SK-N-SH treated with all-trans-retinoic acid at 6 μM for 48 hours (cell line): ENCODE data around the gene PPM1D.
A peak's percentile ranks its signal among the peaks of the same experiment; 100 is the strongest.
"Not testable (repeated sequence)": the region's sequence is repeated elsewhere in the genome, so short reads cannot be mapped to it uniquely, and the experiment has no call there.

Source experiments
- ATAC-seq: fragments of 200-7000 bp; cut with Tn5 transposase; 3 replicates; pipeline ENCODE4 v1.9.1; 2020; ENCODE audit warnings: mild to moderate bottlenecking, moderate library complexity
- ARNTL ChIP-seq: fragments of 450-650 bp; formaldehyde crosslinking; IDR thresholded peaks from 2 replicates; pipeline ENCODE4 v1.5.0; 2020; ENCODE audit warnings: low read depth, mild to moderate bottlenecking, moderate library complexity, borderline replicate concordance
- BACH2 ChIP-seq: fragments of 250-450 bp; sonication (Bioruptor Pico); IDR thresholded peaks from 2 replicates; pipeline ENCODE4 v1.9.0; 2021; ENCODE audit warnings: mild to moderate bottlenecking, borderline replicate concordance
- CREB5 ChIP-seq: fragments of 250-450 bp; sonication (Bioruptor Pico); IDR thresholded peaks from 2 replicates; pipeline ENCODE4 v1.5.1; 2020; ENCODE audit warnings: low read depth, mild to moderate bottlenecking, moderate library complexity
- CSRNP3 ChIP-seq: fragments of 250-450 bp; sonication (Bioruptor Pico); IDR thresholded peaks from 2 replicates; pipeline ENCODE4 v1.5.1; 2021; ENCODE audit warnings: mild to moderate bottlenecking, moderate library complexity
- ESRRG ChIP-seq: fragments of 250-450 bp; sonication (Bioruptor Pico); IDR thresholded peaks from 2 replicates; pipeline ENCODE4 v1.6.1; 2021; ENCODE audit warnings: mild to moderate bottlenecking
- GLIS3 ChIP-seq: fragments of 250-450 bp; sonication (Bioruptor Pico); IDR thresholded peaks from 2 replicates; pipeline ENCODE4 v1.5.0; 2020; ENCODE audit warnings: mild to moderate bottlenecking, moderate library complexity
- ISL1 ChIP-seq: fragments of 250-450 bp; sonication (Bioruptor Pico); IDR thresholded peaks from 2 replicates; pipeline ENCODE4 v2.1.2; 2022; ENCODE audit warnings: mild to moderate bottlenecking, moderate library complexity
- OSR1 ChIP-seq: fragments of 250-450 bp; sonication (Bioruptor Pico); IDR thresholded peaks from 2 replicates; pipeline ENCODE4 v1.8.0; 2022; ENCODE audit warnings: moderate library complexity, mild to moderate bottlenecking, inconsistent platforms
- PATZ1 ChIP-seq: fragments of 250-450 bp; sonication (Bioruptor Pico); IDR thresholded peaks from 2 replicates; pipeline ENCODE4 v1.8.0; 2020; ENCODE audit warnings: mild to moderate bottlenecking, moderate library complexity, borderline replicate concordance
- POU6F1 ChIP-seq: fragments of 250-450 bp; sonication (Bioruptor Pico); IDR thresholded peaks from 2 replicates; pipeline ENCODE4 v1.8.0; 2021; ENCODE audit warnings: low read depth, mild to moderate bottlenecking, moderate library complexity, borderline replicate concordance
- PPARA ChIP-seq: fragments of 250-450 bp; sonication (Bioruptor Pico); IDR thresholded peaks from 2 replicates; pipeline ENCODE4 v1.5.0; 2020; ENCODE audit warnings: mild to moderate bottlenecking, borderline replicate concordance
- SNAI2 ChIP-seq: fragments of 250-450 bp; sonication (Bioruptor Pico); IDR thresholded peaks from 2 replicates; pipeline ENCODE4 v1.5.0; 2020; ENCODE audit warnings: mild to moderate bottlenecking, moderate library complexity
- TCF4 ChIP-seq: fragments of 250-450 bp; sonication (Bioruptor Pico); IDR thresholded peaks from 2 replicates; pipeline ENCODE4 v1.8.0; 2021; ENCODE audit warnings: mild to moderate bottlenecking, moderate library complexity, borderline replicate concordance
- TOX ChIP-seq: fragments of 250-450 bp; sonication (Bioruptor Pico); IDR thresholded peaks from 2 replicates; pipeline ENCODE4 v1.8.0; 2021; ENCODE audit warnings: mild to moderate bottlenecking, moderate library complexity, borderline replicate concordance
- TSHZ2 ChIP-seq: fragments of 250-450 bp; sonication (Bioruptor Pico); IDR thresholded peaks from 2 replicates; pipeline ENCODE4 v1.5.0; 2020; ENCODE audit warnings: mild to moderate bottlenecking, moderate library complexity
- ZC3H10 ChIP-seq: fragments of 250-450 bp; sonication (Bioruptor Pico); IDR thresholded peaks from 2 replicates; pipeline ENCODE4 v1.5.1; 2021; ENCODE audit warnings: mild to moderate bottlenecking, moderate library complexity
- ZFP3 ChIP-seq: fragments of 250-450 bp; sonication (Bioruptor Pico); IDR thresholded peaks from 2 replicates; pipeline ENCODE4 v1.5.0; 2020; ENCODE audit warnings: mild to moderate bottlenecking, moderate library complexity
- ZFP30 ChIP-seq: fragments of 450-650 bp; formaldehyde crosslinking; IDR thresholded peaks from 2 replicates; pipeline ENCODE4 v1.5.0; 2022; ENCODE audit warnings: mild to moderate bottlenecking, moderate library complexity
- ZNF565 ChIP-seq: fragments of 450-650 bp; formaldehyde crosslinking; conservative IDR thresholded peaks from 2 replicates; pipeline ENCODE4 v1.5.0; 2020; ENCODE audit warnings: low read depth, mild to moderate bottlenecking, moderate library complexity
- ZNF70 ChIP-seq: fragments of 450-650 bp; formaldehyde crosslinking; IDR thresholded peaks from 2 replicates; pipeline ENCODE4 v1.5.0; 2020; ENCODE audit warnings: mild to moderate bottlenecking, moderate library complexity
- ZNF8 ChIP-seq: fragments of 450-650 bp; formaldehyde crosslinking; IDR thresholded peaks from 2 replicates; pipeline ENCODE4 v1.5.0; 2020; ENCODE audit warnings: mild to moderate bottlenecking, moderate library complexity

The PPM1D gene

GRCh38 chr17:60664022-60664421 lies 64.0 kb downstream of the PPM1D start:
- ATAC-seq = peak; percentile 60; the same call in 2 of the 3 replicates
- TF ChIP-seq ZC3H10 (CRISPR knock-in tag) (no peak), SNAI2 (CRISPR knock-in tag) (no peak), ESRRG (CRISPR knock-in tag) (no peak), ISL1 (CRISPR knock-in tag) (no peak), GLIS3 (CRISPR knock-in tag) (no peak), TCF4 (CRISPR knock-in tag) (no peak), ARNTL (CRISPR knock-in tag) (no peak), ZNF565 (no peak), POU6F1 (CRISPR knock-in tag) (no peak), ZFP30 (no peak), OSR1 (CRISPR knock-in tag) (no peak), TOX (CRISPR knock-in tag) (no peak), BACH2 (CRISPR knock-in tag) (no peak), TSHZ2 (no peak), ZNF8 (CRISPR knock-in tag) (no peak), ZFP3 (CRISPR knock-in tag) (no peak)

- no peak for TF ChIP-seq CSRNP3
- ATAC-seq = no peak
Observed at GRCh38 chr17:60665602-60666001, 65.6 kb downstream of the PPM1D start.

- ATAC-seq = not testable (repeated sequence)
Observed at GRCh38 chr17:60668741-60669140, 68.7 kb downstream of the PPM1D start.

GRCh38 chr17:60671482-60671881 lies 71.5 kb downstream of the PPM1D start:
- ATAC-seq = peak; percentile 19; the same call in 1 of the 3 replicates
- TF ChIP-seq PPARA (CRISPR knock-in tag) = no peak
- TF ChIP-seq ZNF70 (CRISPR knock-in tag) = no peak
- no peak for TF ChIP-seq CSRNP3
- TF ChIP-seq TOX (CRISPR knock-in tag) = no peak
- no peak for TF ChIP-seq TSHZ2
- no peak for TF ChIP-seq PATZ1
- TF ChIP-seq OSR1 (CRISPR knock-in tag) = no peak
- TF ChIP-seq ARNTL (CRISPR knock-in tag) = no peak
- no peak for TF ChIP-seq ZC3H10 (CRISPR knock-in tag)
- no peak for TF ChIP-seq POU6F1 (CRISPR knock-in tag)
- TF ChIP-seq ZNF565 = no peak
- no peak for TF ChIP-seq CREB5 (CRISPR knock-in tag)
- no peak for TF ChIP-seq GLIS3 (CRISPR knock-in tag)
- TF ChIP-seq SNAI2 (CRISPR knock-in tag) = no peak
